GM19099 (cell line): ENCODE measurements around the gene NTN1.

Source experiments
- POLR2A ChIP-seq: IDR thresholded peaks from 3 replicates; pipeline ENCODE4 v1.6.1; 2011; ENCODE audit warnings: low read depth; ENCODE audit not compliant: insufficient read length; ENCODE audit errors: extremely low read depth

Gene NTN1

DNA sequence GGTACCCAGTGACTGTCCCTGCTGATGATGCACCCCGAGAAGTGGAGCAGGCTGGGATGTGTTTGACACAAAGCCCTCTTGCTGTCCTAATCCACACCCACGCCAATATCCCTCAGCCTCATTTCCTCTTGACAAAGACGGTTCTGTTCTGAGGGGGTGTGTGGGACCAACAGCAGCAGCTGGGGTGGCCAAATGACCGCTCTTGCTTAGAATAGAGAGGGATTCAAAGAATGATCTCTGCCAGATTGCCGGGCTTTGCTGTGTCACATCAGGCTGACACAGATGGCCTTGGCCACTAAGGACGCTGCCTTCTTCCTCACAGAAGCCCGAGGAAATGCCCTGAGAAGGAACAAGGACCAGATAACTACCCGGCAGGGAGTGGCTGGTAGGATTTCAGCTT is 250.7 kb downstream of the NTN1 start:
- TF ChIP-seq POLR2A, result no peak

DNA sequence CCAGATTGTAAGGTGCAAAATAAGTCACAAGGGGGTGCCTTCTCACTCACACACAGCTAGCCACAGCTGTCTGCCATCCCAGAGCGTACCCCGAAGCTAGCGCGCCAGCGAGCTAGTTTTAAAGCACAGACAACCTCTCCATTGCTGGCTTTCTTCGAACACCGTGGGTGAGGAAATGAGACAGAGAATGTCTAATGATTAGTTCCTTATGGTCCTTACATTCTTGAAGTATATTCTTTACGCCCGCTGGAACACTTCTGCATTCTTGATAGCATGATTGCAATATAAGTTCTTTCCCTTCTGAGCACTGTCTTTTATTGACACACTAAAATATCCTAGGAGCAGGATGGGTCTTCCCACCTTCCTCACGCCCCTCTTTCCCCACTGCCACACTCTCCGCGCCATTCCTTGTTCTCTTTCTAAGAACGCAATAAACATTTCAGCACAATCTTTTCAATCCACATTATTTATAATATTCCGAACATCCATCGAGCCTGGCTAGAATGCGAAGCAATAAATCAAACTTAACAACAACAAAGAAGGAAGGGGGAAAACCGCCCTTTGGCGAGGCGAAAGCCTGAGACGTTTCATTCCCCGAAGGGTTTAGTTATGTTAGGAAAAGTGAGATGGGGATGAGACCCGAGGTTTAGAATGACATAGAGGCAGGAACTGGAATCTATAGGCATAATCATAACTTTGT is 251.3 kb downstream of the NTN1 start:
- no peak for TF ChIP-seq POLR2A

DNA sequence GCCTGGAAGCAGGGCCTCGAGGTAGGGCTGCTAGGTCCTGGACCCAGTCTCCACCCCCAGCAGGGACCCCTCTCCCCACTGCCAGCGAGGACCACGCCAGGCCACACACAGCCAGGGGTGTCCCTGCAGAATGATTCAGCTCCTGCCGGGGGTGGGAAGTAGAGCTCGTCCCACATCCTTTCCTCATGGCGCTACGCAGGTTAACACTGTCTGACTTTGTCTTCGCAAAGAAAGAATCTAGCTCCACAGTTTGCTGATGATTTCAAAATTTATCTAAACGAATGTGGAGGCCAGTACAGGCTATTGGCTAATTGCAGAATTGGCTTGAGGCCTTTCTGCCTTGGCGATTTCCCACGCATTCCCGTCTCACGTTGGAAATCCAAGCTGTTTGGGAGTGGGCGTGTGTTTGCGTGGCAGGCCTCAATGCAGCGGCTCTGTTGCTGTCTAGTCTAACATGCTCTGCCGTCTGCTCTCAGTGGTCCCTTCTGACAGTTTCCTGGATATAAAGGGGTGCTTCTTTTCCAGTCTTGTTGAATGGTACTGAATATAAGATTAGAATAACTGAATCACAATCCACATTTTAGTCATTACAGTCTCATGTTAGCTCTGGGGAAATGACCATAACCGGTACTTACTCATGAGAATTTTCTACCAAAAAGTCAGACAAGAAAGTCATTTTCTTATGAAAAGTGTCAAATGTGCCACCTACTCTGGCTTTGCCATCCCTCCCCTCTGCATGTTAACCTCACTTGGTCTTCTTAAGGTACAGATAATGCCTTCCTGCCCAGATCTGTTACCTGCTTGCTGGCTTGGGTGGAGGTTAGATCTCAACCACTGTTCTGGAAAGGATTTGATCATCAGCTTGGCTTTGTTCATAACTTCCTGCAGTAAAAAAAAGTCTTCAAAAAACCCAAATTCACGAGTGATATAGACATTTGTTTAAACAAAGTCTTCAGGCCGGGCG is 252.4 kb downstream of the NTN1 start:
- no peak for TF ChIP-seq POLR2A

DNA sequence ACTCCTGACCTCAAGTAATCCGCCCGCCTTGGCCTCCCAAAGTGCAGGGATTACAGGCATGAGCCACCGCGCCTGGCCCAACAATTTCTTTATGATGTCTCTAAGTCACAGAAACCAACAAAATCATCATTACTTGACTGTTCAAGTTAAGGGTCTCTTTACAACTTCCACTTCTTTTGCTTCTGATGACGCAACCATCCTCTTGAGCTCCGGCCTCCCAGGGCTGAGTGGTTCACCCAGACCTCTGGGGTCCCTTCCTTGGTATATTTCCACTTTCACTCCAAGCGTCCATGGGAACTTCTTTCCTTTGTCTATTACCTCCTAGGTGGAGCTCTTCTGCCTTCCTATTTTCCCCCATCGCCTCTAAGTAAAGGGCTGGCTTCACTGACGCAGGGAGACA is 253.7 kb downstream of the NTN1 start:
- TF ChIP-seq POLR2A, result no peak

DNA sequence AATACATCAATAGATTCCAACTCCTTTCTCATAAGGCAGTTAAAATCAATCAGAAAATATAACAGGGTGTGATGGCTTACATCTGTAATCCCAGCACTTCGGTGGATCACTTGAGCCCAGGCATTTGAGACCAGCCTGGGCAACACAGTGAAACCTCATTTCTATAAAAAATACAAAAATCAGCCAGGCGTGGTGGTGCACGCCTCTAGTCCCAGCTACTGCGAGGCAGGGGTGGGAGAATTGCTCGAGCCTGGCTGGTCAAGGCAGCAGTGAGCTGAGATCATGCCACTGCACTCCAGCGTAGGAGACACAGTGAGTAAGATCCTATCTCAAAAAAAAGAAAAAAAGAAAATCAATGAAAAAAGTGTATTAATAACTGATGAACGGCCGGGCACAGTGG is 258.6 kb downstream of the NTN1 start:
- no peak for TF ChIP-seq POLR2A

DNA sequence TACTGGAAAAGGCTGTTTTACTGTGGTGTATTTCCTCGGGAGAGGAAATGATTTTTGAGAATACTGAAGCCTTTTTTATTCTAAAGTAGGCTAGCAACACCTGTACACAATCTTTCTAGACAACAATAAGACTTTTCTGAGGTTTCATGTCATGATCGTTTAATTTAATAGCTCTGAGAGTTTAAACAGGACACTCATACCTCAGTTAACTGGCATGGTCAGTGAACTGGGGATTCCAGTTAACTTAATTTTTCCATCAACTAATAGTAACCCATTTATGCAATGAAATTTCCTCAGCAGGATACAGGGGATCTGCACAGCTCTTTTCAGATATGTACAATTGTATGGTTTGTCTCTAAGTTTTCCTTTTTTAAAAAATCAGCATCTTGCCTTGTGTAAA is 262.6 kb downstream of the NTN1 start:
- no peak for TF ChIP-seq POLR2A

DNA sequence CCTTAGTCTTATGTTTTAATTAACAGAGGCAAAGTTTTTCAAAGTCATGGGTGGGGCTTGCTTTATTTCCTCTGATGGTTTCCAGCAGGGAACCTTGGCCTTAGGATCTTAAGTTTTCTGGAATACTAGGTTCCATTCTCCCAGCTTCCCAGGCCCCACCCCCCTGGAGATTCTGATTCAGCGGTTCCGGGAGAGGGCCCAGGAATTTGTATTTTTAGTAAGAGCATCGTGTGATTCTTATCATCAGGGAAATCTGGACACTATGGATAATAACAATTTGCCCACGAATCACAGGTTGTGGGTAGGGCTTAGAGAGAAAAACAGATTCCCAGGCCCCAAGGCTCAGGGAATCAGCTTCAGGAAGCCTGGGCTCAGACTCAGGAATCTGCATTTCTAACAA is 263.6 kb downstream of the NTN1 start:
- TF ChIP-seq POLR2A, result no peak

DNA sequence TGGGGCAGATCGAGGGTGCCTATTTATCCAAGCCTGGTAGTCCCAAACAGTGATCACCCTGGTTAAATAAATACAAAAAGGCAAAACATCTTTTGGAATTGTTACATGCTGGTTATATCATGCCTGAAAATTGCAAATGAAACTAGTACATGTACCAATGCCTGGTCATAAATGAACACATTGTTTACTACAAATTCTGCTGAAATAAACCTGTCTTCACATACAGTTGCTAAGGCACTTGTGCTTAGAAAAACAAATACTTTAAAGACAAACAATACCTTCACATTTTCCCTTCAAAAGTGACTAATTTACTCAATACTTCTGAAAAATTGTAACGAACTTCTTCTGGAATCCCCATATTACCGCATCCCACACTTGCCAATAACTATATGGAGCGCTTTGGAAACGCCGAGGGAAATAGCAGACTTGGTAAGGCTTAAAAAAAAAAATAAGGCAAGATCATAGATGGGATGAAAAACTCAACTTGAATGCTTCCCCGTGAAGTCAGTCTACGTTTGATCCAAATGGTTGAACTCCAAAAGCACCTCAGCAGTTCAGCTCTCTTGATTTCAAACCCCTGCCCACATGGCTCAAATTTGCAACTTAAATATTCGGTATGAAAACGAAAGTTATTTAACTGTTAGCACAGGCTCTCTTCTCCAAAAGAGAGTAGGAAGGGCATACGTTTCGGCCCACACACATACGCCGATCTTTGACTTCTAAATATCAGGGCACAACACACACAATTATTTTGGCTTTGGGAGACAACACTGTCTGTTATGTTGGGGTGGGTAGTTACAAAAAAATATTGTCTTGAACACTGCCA is 264.5 kb downstream of the NTN1 start:
- TF ChIP-seq POLR2A, result no peak

DNA sequence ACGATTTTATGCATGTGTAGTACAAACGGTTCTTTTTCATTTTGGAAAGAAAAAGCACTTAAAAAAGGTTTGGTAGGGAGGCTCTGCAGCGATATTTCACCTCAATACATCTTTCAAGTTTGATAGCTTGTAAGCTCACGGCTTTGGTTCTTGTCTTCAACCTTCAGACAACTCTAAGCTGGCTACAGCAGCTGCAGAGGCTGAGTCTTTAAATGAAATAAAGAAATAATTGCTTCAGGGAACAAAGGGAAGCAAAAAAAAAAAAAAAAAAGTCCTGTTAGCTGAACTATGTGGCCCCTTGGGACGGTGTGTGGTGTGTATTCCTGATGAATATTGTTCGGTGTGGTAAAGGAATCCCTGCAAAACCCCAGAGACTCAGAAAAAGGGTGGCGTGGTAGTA is 265.1 kb downstream of the NTN1 start:
- TF ChIP-seq POLR2A, result no peak

DNA sequence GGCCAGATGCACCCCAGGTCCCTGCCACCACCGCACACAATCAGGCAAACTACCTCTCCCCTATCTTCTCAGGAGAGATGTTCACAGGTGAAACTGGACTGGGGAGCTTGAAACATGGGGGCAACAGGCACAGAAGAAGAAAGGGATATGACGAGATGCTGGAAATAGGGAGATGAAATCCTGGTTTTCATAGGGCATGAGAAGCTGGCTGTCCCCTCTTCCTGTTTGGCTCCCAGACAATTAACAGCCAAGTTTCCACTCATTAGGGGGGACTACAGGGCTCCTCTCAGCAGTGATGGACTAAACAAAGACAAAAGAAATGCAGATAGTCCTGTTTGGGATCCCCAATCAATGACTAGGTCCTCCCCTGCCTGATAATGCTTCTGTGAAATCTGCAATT is 266.0 kb downstream of the NTN1 start:
- TF ChIP-seq POLR2A, result no peak

DNA sequence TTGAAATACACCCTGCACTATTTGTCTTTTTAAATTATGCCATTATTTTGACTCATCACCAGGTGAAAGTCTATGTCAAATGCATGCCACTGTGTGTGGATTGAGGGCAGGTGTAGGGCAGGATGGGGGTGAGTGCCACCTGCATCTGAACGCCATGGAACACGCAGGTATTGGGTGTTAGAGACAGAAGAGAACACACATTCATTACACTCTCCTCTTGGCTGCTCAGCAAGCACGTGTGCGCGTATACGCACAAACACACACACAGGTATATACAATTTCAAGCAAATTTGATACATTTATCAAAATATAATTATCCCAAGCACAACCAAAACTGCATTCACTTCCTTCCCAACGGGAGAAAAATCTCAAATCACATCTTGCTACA is 268.9 kb downstream of the NTN1 start:
- no peak for TF ChIP-seq POLR2A

DNA sequence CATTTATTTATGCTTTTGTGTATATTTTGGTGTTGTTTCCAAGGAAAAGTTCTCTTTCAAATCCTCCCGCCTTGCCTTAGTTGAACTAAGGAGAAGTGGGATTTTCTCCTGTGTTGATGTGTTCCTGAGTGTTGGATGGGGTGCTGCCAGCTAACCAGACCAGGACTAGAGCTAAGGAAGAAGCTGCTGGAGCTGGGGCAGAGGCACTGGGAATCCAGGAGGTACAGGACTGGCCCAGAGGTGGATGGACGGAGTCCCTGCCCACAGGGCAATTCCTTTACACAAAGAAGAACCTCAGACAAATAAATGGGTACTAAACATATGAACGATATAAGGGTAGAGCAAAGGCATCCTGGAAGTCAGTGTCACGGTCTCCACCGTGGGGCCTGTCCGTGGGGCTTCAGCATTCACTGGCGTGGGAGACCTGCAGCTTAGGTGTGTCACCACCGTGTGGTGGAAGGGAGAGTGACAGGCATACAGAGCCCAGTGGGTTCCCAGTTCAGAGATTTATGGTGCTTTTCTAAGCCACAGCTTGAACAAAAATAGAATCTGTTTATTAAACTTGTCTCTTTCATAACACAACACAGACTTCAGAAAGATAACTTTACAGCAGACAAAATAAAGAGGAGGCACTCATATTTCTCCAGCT is 270.7 kb downstream of the NTN1 start:
- TF ChIP-seq POLR2A, result no peak

DNA sequence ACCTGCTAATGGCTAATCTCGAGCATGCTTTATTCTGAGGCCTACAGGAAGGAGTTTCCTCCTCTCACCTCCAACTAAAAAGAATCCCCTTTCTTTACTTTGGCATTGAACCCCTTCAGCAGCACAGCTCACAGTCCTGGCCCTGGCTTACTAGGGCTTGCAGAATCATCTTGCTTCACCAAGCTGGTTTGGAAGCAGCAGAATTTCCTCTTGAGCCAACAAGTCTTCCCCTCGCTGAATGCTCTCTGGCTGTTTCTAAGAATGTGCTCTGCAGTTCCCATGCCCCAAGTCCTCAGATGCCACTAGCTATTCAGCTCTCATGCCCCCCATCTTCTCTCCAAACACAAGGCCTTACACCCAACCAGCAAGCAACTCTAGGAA is 271.2 kb downstream of the NTN1 start:
- TF ChIP-seq POLR2A, result no peak
